Lower leg skin (tissue), 4 donors: ENCODE data around the gene CASP10. TPM values are rescaled to one million over a fixed set of nuclear protein-coding genes. Genes with fewer than 3 reads are reported as not detected.
"Not testable (repeated sequence)": the region's sequence is repeated elsewhere in the genome, so short reads cannot be mapped to it uniquely, and the experiment has no call there.

ENCODE experiments used
- DNase-seq, 2 donors: peaks; one replicate each; pipeline ENCODE4 v3.0.0-alpha.2; 2019; ENCODE audit warnings: low spot score in 2 of 2
- H3K4me3 ChIP-seq: fragments of 200-600 bp; sonication (generic); 2 replicates; pipeline ENCODE4 v1.5.1; 2017; ENCODE audit warnings: mild to moderate bottlenecking, low read depth; ENCODE audit not compliant: poor library complexity, severe bottlenecking
- POLR2A ChIP-seq, 2 donors: fragments of 450-650 bp; IDR thresholded peaks; one replicate each; pipeline ENCODE4 v1.6.1; 2016 to 2017; ENCODE audit warnings: antibody characterized with exemption in 2 of 2, mild to moderate bottlenecking in 1 of 2, moderate library complexity in 1 of 2
- WGBS, 2 donors: methylation state at CpG; one replicate each; pipeline ENCODE4 v1.1.5; 2018; 5-methylcytosine and 5-hydroxymethylcytosine counted together
- intact Hi-C: fragments of 100-400 bp; cut with DNase I; formaldehyde crosslinking; loops from one replicate; pipeline ENCODE4 v1.15.0; 2023; ENCODE audit warnings: low total_unique reads
- total RNA-seq, 4 donors: library from RNA; depleted of rRNA; stranded (reverse); fragments of >200 nt; gene quantifications; one replicate each; pipeline ENCODE4 v1.1.0, GENCODE V29; 2016
- TF ChIP-seq, protein P1 (sequence below), 3 donors: fragments of 450-650 bp; IDR thresholded peaks; one replicate each; pipeline ENCODE4 v1.5.1; 2016; ENCODE audit warnings: antibody characterized with exemption in 3 of 3, mild to moderate bottlenecking in 3 of 3, moderate library complexity in 2 of 3

Gene CASP10
- total RNA-seq, 4 donors from 2014 or later: 4.0 to 6.3 (median 4.2) TPM

DNA sequence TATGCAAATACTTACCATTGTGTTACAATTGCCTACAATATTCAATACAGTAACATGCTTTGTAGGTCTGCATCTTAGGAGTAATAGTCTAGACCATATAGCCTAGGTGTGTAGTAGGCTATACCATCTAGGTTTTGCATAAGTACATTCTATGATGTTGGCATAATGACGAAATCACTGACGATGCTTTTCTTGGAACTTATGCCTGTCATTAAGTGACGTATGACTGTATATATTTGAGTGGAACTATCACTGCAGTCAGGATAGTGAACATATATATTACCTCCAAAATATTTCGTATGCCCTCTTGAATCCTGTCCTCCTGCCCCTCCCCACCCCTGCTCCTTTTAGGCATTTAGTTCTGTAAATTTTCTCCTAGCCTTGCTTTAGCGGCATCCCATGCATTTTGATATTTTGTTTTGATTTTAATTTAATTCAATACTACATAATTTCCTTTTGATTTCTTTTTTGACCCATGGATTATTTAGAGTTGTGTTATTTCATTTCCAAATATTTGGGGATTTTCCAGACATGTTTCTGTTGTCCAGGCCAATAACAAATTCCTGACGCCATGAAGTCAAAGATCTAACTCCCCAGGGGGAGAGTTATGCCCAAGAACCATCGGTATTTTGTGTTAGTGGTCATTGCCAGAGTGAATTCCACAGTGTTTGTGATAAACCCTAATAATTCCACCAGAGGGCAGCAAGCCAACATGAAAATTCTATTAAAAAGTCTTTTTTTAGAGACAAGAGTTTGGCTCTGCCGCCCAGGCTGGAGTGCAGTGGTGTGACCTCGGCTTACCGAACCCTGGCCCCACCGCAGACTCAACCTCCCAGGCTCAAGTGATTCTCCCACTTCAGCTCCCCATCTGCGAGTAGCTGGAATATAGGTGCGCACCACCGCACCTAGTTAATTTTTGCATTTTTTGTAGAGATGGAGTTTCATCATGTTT, 53.2 kb downstream of the CASP10 start:
- intact Hi-C loops: no loop called here
- WGBS, 2 donors: 21 to 27% methylated on average over 14 of the region's 14 CpGs
- DNase-seq: peak; percentile 82 to 88
- H3K4me3 ChIP-seq: no peak overlapping the region
- TF ChIP-seq POLR2A (IDR thresholded peaks at IDR 0.05): no peak
- TF ChIP-seq, protein P1, sequence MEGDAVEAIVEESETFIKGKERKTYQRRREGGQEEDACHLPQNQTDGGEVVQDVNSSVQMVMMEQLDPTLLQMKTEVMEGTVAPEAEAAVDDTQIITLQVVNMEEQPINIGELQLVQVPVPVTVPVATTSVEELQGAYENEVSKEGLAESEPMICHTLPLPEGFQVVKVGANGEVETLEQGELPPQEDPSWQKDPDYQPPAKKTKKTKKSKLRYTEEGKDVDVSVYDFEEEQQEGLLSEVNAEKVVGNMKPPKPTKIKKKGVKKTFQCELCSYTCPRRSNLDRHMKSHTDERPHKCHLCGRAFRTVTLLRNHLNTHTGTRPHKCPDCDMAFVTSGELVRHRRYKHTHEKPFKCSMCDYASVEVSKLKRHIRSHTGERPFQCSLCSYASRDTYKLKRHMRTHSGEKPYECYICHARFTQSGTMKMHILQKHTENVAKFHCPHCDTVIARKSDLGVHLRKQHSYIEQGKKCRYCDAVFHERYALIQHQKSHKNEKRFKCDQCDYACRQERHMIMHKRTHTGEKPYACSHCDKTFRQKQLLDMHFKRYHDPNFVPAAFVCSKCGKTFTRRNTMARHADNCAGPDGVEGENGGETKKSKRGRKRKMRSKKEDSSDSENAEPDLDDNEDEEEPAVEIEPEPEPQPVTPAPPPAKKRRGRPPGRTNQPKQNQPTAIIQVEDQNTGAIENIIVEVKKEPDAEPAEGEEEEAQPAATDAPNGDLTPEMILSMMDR (IDR thresholded peaks at IDR 0.05): no peak

DNA sequence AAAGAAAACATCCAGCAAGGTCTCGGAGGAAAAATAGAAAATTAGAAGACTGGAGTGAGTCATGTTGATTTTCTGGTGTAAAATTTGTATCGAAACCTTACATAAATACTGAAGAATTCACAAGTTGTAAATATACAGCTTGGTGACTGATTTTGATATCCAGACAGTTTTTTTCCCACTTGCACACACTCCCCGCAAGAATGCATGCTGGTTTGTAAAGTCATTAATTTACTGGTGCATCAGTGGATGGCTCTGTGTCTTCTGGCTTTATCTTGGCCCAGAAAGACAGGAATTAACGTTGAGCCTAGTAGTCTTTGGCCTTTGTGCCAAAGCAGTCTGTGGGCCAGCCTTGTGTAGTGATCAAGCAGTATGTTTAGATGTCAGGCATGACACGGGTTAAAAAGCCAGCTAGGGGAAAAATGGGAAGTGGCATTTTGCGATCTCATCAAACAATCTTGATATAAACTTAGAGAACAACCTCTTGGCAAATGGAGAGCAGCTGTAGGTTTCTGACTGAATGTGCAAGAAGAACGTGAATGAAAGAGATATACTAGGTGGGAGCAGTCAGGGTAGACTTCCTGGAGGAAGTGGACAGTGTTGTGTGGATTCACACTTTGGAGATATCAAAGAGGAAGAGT, 54.7 kb downstream of the CASP10 start:
- intact Hi-C loops: no loop called here
- no peak for DNase-seq
- 54 to 66% methylated on average over 7 of the region's 7 CpGs for WGBS, 2 donors
- H3K4me3 ChIP-seq: no peak overlapping the region
- TF ChIP-seq POLR2A (IDR thresholded peaks at IDR 0.05): no peak
- TF ChIP-seq, protein P1 (IDR thresholded peaks at IDR 0.05): no peak

DNA sequence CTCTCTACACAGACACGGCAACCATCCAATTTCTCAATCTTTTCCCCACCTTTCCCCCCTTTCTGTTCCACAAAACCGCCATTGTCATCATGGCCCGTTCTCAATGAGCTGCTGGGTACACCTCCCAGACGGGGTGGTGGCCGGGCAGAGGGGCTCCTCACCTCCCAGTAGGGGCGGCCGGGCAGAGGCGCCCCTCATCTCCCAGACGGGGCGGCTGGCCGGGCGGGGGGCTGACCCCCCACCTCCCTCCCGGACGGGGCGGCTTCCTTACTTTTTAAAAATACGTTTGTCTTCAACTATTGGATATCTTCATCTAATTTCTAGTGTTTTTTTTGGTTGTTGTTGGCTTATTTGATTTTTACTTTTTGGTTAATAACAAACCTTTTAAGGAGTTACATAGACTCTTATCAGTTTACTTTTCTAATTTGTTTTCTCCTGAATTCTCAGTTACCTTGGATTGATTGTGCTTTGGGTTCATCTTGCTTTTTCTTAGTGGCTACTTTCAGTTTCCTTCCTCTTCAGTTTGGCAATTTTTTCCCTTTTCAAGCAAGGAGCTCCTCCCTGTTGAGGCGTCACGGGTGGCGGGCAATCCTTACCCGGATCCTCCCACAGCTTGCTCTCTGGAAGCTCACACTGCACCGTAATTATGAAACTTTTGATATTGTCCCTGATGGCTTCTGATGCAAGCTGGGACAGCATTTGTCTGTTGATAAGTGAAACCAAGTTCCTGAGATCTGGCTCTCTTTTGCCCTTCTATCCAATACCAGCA, 56.4 kb downstream of the CASP10 start:
- intact Hi-C loops: not testable (repeated sequence)

DNA sequence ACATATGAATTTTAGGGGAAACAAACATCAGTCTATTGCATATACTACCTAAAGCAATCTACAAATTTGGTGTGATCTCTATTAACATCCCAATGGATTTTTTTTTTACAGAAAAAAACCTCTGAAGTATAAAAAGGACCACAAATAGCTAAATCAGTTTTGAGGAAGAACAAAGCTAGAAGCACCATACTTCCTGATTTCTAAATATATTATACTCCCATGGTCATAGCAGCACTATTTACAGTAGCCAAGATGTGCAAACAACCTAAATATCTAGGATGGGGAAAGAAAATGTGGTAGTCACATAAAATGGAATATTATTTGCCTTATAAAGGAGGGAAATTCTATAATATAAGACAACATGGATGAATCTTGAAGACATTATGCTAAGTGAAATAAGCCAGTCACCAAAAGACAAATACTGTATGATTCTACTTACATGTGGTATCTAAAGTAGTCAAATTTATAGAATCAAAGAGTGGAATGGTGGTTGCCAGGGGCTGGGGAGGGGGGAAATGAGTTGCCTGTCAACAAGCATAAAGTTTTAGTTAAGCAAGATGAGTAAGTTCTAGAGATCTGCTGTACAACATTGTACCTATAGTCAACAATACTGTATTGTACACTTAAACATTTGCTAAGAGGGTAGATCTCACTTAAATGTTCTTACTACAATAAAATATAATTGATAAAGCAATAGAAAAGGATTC, 59.8 kb downstream of the CASP10 start:
- TF ChIP-seq, protein P1 (IDR thresholded peaks at IDR 0.05): no peak
- TF ChIP-seq POLR2A (IDR thresholded peaks at IDR 0.05): no peak
- H3K4me3 ChIP-seq: no peak overlapping the region
- intact Hi-C loops: no loop called here
- no peak for DNase-seq

More for the DNA sequence above, 56.4 kb downstream of the CASP10 start:
- H3K4me3 ChIP-seq: not testable (repeated sequence)
- WGBS, 2 donors: 70 to 79% methylated on average over 21 of the region's 21 CpGs
- DNase-seq: peak; percentile 78 to 93

DNA sequence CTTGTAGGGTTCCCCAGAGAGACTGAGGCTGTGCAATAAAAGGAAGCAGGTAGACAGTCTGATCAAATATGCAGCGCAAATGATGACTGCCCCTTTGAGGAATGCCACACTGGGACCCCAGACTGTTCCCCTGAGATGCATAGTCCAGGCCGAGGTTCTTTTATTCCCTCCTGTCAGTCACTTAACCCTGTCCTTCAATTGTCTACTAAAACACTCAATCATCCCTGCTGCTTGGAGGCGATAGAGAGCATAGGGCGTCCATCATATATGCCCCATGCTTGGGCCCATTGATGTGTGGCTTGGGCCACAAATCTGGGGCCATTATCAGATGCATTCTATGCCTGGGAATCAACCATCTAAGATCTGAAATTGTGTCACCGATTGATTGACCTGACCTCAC, 61.9 kb downstream of the CASP10 start:
- H3K4me3 ChIP-seq: no peak overlapping the region
- 85 to 93% methylated on average over 5 of the region's 5 CpGs for WGBS, 2 donors
- DNase-seq: peak in 1 of 2 donors; percentile 34
- no peak for TF ChIP-seq POLR2A (IDR thresholded peaks at IDR 0.05)
- TF ChIP-seq, protein P1 (IDR thresholded peaks at IDR 0.05): no peak
- intact Hi-C loops: no loop called here
